Hindlimb muscle (tissue), 1 donor: Measurements from ENCODE around the gene APOBEC3H. TPM values are rescaled to one million over a fixed set of nuclear protein-coding genes. Genes with fewer than 3 reads are reported as not detected.

Experiments used
- polyA plus RNA-seq: library from polyadenylated mRNA; unstranded; fragments of 120-200 nt; gene quantifications from one replicate; pipeline ENCODE4 v1.2.1, GENCODE V29; 2013; ENCODE audit not compliant: insufficient read length

Gene APOBEC3H
- polyA plus RNA-seq, 1 donor, result not detected

Other genes with a start within 250 kb of the APOBEC3H start
- 29.0 TPM for gene CBX6, start 225.0 kb upstream of the APOBEC3H start, polyA plus RNA-seq
- 0.94 TPM for gene APOBEC3A, start 139.6 kb upstream of the APOBEC3H start, polyA plus RNA-seq
- gene APOBEC3B, start 114.9 kb upstream of the APOBEC3H start, polyA plus RNA-seq, result 3.1 TPM
- gene APOBEC3C, start 83.0 kb upstream of the APOBEC3H start, polyA plus RNA-seq, result 6.8 TPM
- gene APOBEC3D, start 76.1 kb upstream of the APOBEC3H start, polyA plus RNA-seq, result 1.5 TPM
- gene APOBEC3F, start 56.4 kb upstream of the APOBEC3H start, polyA plus RNA-seq, result 3.0 TPM
- 3.3 TPM for gene APOBEC3G, start 20.0 kb upstream of the APOBEC3H start, polyA plus RNA-seq
- 5.7 TPM for gene CBX7, start 55.4 kb downstream of the APOBEC3H start, polyA plus RNA-seq
- gene PDGFB, start 147.7 kb downstream of the APOBEC3H start, polyA plus RNA-seq, result 26.6 TPM
- 2,719 TPM for gene RPL3, start 222.4 kb downstream of the APOBEC3H start, polyA plus RNA-seq